Mesendoderm (in vitro differentiated cells): ENCODE measurements around the gene SLIT3.

Experiments used
- DNase-seq: peaks from one replicate; pipeline ENCODE4 v3.0.0; 2013
- H2AK5ac ChIP-seq: 2 replicates; pipeline ENCODE4 v1.6.1; 2013; ENCODE audit warnings: low read length, inconsistent platforms
- H2BK120ac ChIP-seq: 2 replicates; pipeline ENCODE4 v1.6.1; 2013; ENCODE audit warnings: low read depth, mild to moderate bottlenecking, low read length, moderate library complexity, mixed read lengths
- H2BK15ac ChIP-seq: replicated peaks from 2 replicates; pipeline ENCODE4 v1.6.1; 2013; ENCODE audit warnings: low read depth, mild to moderate bottlenecking, moderate library complexity
- H2BK5ac ChIP-seq: 2 replicates; pipeline ENCODE4 v1.6.1; 2013; ENCODE audit warnings: low read length, inconsistent platforms
- H3K18ac ChIP-seq: 2 replicates; pipeline ENCODE4 v1.6.1; 2013; ENCODE audit warnings: mild to moderate bottlenecking, low read length, mixed read lengths
- H3K23ac ChIP-seq: one replicate; pipeline ENCODE4 v1.6.1; 2013; ENCODE audit warnings: low read length
- H3K27ac ChIP-seq: 2 replicates; pipeline ENCODE4 v1.5.1; 2013; ENCODE audit warnings: low read depth, mild to moderate bottlenecking, inconsistent platforms, low read length, moderate library complexity
- H3K27me3 ChIP-seq: 2 replicates; pipeline ENCODE4 v1.6.1; 2013; ENCODE audit warnings: low read length, control low read depth, mild to moderate bottlenecking, inconsistent platforms; ENCODE audit not compliant: insufficient read depth, poor library complexity
- H3K36me3 ChIP-seq: 2 replicates; pipeline ENCODE4 v1.6.1; 2013; ENCODE audit warnings: low read length, inconsistent platforms; ENCODE audit not compliant: control insufficient read depth, insufficient read depth
- H3K4ac ChIP-seq: one replicate; pipeline ENCODE4 v1.6.1; 2013; ENCODE audit warnings: low read depth, mild to moderate bottlenecking, low read length, moderate library complexity
- H3K4me1 ChIP-seq: 2 replicates; pipeline ENCODE4 v1.6.1; 2013; ENCODE audit warnings: low read depth, low read length, inconsistent platforms; ENCODE audit not compliant: control insufficient read depth
- H3K4me2 ChIP-seq: 2 replicates; pipeline ENCODE4 v1.6.1; 2013; ENCODE audit warnings: low read length
- H3K4me3 ChIP-seq: 2 replicates; pipeline ENCODE4 v1.5.1; 2013; ENCODE audit warnings: mild to moderate bottlenecking, low read length
- H3K56ac ChIP-seq: one replicate; pipeline ENCODE4 v1.6.1; 2013; ENCODE audit warnings: low read length
- H3K79me1 ChIP-seq: 2 replicates; pipeline ENCODE4 v1.6.1; 2013; ENCODE audit warnings: low read length, inconsistent platforms
- H3K79me2 ChIP-seq: 2 replicates; pipeline ENCODE4 v1.6.1; 2013; ENCODE audit warnings: mild to moderate bottlenecking, low read length; ENCODE audit not compliant: control insufficient read depth, insufficient read depth
- H3K9ac ChIP-seq: 2 replicates; pipeline ENCODE4 v1.6.1; 2013; ENCODE audit warnings: low read length, inconsistent platforms
- H4K5ac ChIP-seq: one replicate; pipeline ENCODE4 v1.6.1; 2013; ENCODE audit warnings: low read length
- H4K8ac ChIP-seq: one replicate; pipeline ENCODE4 v1.6.1; 2013; ENCODE audit warnings: low read depth, mild to moderate bottlenecking, control low read depth, low read length, moderate library complexity
- WGBS: extraction: QIAGEN DNeasy Blood & Tissue Kit; methylation state at CpG from one replicate; pipeline ENCODE4 v1.1.7; 2013; ENCODE audit warnings: low lambda C conversion rate, missing lambda C conversion rate; ENCODE audit not compliant: insufficient coverage; ENCODE audit errors: extremely low coverage; 5-methylcytosine and 5-hydroxymethylcytosine counted together

SLIT3 gene

DNA sequence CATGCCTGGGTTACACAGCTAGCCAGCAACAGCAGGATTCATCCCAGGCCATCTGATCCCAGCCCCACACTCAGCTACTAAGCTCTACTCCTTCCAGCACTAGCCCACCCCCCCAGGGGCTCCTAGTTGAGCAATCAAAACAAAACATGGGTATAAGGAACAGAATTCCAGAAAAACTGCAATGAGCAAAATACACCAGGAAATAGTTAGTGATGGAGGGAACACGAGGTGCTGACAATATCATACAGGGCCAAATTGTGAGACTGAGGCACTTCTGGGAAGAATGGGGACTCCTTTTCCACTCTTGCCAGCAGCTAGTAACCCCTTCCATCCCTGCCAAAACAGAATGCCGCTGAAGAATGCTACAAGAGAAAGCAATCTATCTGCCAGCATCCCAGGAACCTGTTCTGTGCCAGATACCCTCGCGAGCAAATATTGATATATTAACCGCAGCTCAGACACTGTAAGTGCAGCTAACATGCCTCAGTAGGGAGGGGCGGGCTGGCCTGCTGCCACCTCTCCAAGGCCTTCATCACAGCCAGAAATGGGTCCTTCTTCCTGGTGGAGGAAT, 161.4 kb downstream of the SLIT3 start:
- H3K4me1 ChIP-seq = no peaks in the 10 kb centered on the region
- H3K9ac ChIP-seq = no peak overlapping the region
- H3K27me3 ChIP-seq = no peaks in the 10 kb centered on the region
- no peak overlapping the region for H2BK5ac ChIP-seq
- no peak overlapping the region for H3K18ac ChIP-seq
- no peak overlapping the region for H4K5ac ChIP-seq
- H3K79me1 ChIP-seq = no peaks in the 10 kb centered on the region
- H3K4me3 ChIP-seq = no peak overlapping the region
- no peak overlapping the region for H3K56ac ChIP-seq
- no peak overlapping the region for H4K8ac ChIP-seq
- WGBS = no CpG with 5 or more reads among the region's 6 CpGs
- no peak overlapping the region for H3K23ac ChIP-seq
- H2BK15ac ChIP-seq = no peak overlapping the region
- no peaks in the 10 kb centered on the region for H3K36me3 ChIP-seq
- DNase-seq = no peak
- H2BK120ac ChIP-seq = no peak overlapping the region
- H3K4ac ChIP-seq = no peak overlapping the region
- no peaks in the 10 kb centered on the region for H3K79me2 ChIP-seq
- H3K27ac ChIP-seq = no peak overlapping the region
- H3K4me2 ChIP-seq = no peak overlapping the region
- H2AK5ac ChIP-seq = no peak overlapping the region

DNA sequence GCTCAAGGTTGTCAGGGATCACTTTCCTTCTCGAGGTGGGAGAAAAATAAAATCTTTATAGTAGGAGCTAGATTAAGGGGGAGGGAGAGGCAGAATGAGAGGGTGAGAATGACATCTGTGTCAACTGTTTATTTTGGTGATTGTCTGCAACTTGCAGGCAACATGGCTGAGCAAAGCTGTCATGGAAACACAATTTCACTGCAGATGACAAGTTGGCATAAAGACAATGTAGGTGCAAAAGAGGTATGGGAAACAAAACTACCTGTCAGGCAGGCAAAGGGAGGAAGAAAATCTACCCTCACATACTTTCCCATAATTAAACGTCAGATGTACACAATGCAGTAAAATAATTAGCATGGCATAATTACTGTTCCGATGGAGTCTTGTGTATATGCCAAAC, 167.4 kb downstream of the SLIT3 start:
- no peaks in the 10 kb centered on the region for H3K4me1 ChIP-seq
- no peaks in the 10 kb centered on the region for H3K36me3 ChIP-seq
- H3K4me3 ChIP-seq = no peak overlapping the region
- no peak overlapping the region for H4K8ac ChIP-seq
- H3K27ac ChIP-seq = no peak overlapping the region
- H3K56ac ChIP-seq = no peak overlapping the region
- H3K18ac ChIP-seq = no peak overlapping the region
- no peak overlapping the region for H3K9ac ChIP-seq
- no peak overlapping the region for H2BK120ac ChIP-seq
- DNase-seq = no peak
- no peaks in the 10 kb centered on the region for H3K79me2 ChIP-seq
- H4K5ac ChIP-seq = no peak overlapping the region
- H2AK5ac ChIP-seq = no peak overlapping the region
- no peak overlapping the region for H3K4ac ChIP-seq
- no peaks in the 10 kb centered on the region for H3K27me3 ChIP-seq
- no peak overlapping the region for H3K4me2 ChIP-seq
- H2BK5ac ChIP-seq = no peak overlapping the region
- no CpG with 5 or more reads among the region's 3 CpGs for WGBS
- H3K79me1 ChIP-seq = no peaks in the 10 kb centered on the region
- no peak overlapping the region for H2BK15ac ChIP-seq
- H3K23ac ChIP-seq = no peak overlapping the region

DNA sequence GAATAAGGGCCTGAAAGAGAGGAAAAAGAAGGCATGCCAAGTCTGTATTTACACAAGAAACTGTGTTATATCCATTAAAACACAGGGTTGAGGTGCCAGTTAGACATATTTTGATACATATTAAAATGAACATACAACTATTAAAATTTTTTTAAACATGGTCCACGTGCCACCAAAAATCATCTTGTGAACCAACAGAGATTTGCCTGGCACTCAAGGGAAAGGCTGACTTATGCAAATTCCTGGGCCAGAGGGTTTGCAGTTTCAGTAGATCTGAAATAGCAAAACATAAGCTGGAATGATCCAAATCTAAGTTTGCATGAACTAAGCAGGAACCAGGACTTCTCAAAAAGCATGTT, 168.7 kb downstream of the SLIT3 start:
- Histone ChIP-seq H3K4me1 (no peaks in the 10 kb centered on the region), H3K4me3 (no peak overlapping the region), H3K56ac (no peak overlapping the region), H2BK120ac (no peak overlapping the region), H3K79me2 (no peaks in the 10 kb centered on the region), H2BK5ac (no peak overlapping the region), H3K9ac (no peak overlapping the region), H3K4ac (no peak overlapping the region), H4K8ac (no peak overlapping the region), H3K4me2 (no peak overlapping the region), H3K27me3 (no peaks in the 10 kb centered on the region), H3K23ac (no peak overlapping the region), H3K79me1 (no peaks in the 10 kb centered on the region), H3K27ac (no peak overlapping the region), H2BK15ac (no peak overlapping the region), H3K36me3 (no peaks in the 10 kb centered on the region), H2AK5ac (no peak overlapping the region), H3K18ac (no peak overlapping the region), H4K5ac (no peak overlapping the region)
- no CpG with 5 or more reads among the region's 1 CpG for WGBS
- no peak for DNase-seq

DNA sequence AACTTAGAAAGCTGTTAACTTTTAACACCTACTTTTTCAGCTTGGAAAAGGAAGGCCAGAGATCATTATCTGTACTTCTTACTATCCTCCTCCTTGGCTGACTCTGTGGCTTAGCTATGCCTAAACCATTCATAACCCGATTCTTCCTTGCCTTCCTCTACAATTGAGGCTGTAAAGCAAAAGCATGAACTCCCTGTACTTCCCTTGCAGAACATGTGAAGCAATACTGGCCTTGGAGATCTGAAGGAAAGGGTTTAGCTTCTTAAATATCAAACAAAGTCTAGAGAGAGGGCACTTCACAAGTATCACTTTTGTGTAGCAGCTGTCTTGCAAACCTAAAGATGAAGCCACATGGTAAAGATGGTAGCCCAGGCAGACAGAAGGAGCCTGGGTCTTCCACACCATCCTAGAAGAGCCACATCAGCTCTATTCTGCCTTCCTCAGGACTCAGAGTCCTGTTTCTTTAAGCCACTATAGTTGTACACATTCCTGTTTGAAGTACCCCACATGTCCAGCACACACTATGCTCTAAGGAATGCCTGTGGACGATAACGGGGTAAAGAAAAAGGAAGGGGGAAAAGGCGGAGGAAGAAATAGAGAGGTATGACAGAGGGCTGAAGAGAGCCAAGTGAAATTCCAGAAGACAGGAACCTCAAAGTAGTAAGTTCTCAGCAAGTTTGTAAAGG, 169.2 kb downstream of the SLIT3 start:
- Histone ChIP-seq H3K56ac (no peak overlapping the region), H4K5ac (no peak overlapping the region), H3K18ac (no peak overlapping the region), H3K4me1 (no peaks in the 10 kb centered on the region), H3K4ac (no peak overlapping the region), H3K23ac (no peak overlapping the region), H2BK15ac (no peak overlapping the region), H3K4me2 (no peak overlapping the region), H3K4me3 (no peak overlapping the region), H3K27me3 (no peaks in the 10 kb centered on the region), H2BK120ac (no peak overlapping the region), H3K79me2 (no peaks in the 10 kb centered on the region), H3K9ac (no peak overlapping the region), H2AK5ac (no peak overlapping the region), H3K27ac (no peak overlapping the region), H2BK5ac (no peak overlapping the region), H3K79me1 (no peaks in the 10 kb centered on the region), H4K8ac (no peak overlapping the region), H3K36me3 (no peaks in the 10 kb centered on the region)
- WGBS = no CpG with 5 or more reads among the region's 4 CpGs
- DNase-seq = no peak

DNA sequence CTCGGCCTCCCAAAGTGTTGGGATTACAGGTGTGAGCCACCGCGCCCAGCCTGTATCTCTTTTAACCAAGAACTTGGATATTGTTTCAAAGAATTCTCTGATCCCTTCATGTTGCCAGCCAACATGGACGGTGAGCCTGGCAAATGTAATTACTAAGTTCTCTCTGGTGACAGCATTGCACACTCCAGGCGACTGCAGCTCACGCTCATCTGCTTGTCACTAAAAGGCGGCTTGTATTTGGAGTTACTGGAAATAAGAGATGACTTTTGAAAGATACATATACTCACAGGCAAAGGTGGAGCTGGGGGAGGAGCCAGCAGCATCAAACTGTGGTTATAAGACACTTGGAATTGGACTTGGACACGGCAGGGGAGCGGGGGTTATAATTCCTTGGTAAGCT, 172.3 kb downstream of the SLIT3 start:
- H2AK5ac ChIP-seq = no peak overlapping the region
- no peaks in the 10 kb centered on the region for H3K79me2 ChIP-seq
- H3K18ac ChIP-seq = no peak overlapping the region
- H3K27ac ChIP-seq = no peak overlapping the region
- no peak overlapping the region for H3K9ac ChIP-seq
- H4K5ac ChIP-seq = no peak overlapping the region
- H3K36me3 ChIP-seq = no peaks in the 10 kb centered on the region
- H2BK15ac ChIP-seq = no peak overlapping the region
- H3K4me1 ChIP-seq = no peaks in the 10 kb centered on the region
- no peak overlapping the region for H3K4me2 ChIP-seq
- H3K27me3 ChIP-seq = no peaks in the 10 kb centered on the region
- no peak overlapping the region for H3K23ac ChIP-seq
- H2BK120ac ChIP-seq = no peak overlapping the region
- H4K8ac ChIP-seq = no peak overlapping the region
- DNase-seq = no peak
- no peak overlapping the region for H2BK5ac ChIP-seq
- no peak overlapping the region for H3K56ac ChIP-seq
- no peak overlapping the region for H3K4me3 ChIP-seq
- H3K4ac ChIP-seq = no peak overlapping the region
- no peaks in the 10 kb centered on the region for H3K79me1 ChIP-seq
- WGBS = no CpG with 5 or more reads among the region's 9 CpGs

DNA sequence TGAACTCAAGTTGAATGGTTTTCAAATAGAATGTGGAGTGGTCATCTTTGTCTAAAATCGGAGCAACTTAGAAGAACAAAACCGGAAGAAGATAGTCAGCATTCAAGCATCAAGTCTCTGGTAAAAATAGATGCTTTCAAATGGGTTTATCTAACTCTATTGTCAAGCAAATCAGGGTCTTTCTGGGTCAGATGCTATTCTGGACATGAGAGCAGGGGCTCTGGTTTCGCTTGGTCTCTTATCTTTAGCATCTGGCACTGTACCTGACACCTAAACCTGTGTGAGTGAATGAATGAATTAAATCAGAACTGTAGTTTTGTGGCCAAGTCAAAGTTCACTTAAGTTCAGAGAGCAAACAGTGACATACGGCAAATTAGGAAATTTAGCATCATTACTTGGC, 173.5 kb downstream of the SLIT3 start:
- Histone ChIP-seq H3K79me2 (no peaks in the 10 kb centered on the region), H3K18ac (no peak overlapping the region), H2BK120ac (no peak overlapping the region), H3K27me3 (no peaks in the 10 kb centered on the region), H3K79me1 (no peaks in the 10 kb centered on the region), H3K9ac (no peak overlapping the region), H3K4me2 (no peak overlapping the region), H3K56ac (no peak overlapping the region), H3K36me3 (no peaks in the 10 kb centered on the region), H3K4me3 (no peak overlapping the region), H2BK15ac (no peak overlapping the region), H2BK5ac (no peak overlapping the region), H4K8ac (no peak overlapping the region), H3K23ac (no peak overlapping the region), H2AK5ac (no peak overlapping the region), H3K4me1 (no peaks in the 10 kb centered on the region), H3K27ac (no peak overlapping the region), H3K4ac (no peak overlapping the region), H4K5ac (no peak overlapping the region)
- no CpG with 5 or more reads among the region's 4 CpGs for WGBS
- no peak for DNase-seq
